Gastroesophageal sphincter (tissue), 4 donors: ENCODE results near the gene APMAP. TPM values are rescaled to one million over a fixed set of nuclear protein-coding genes. Genes with fewer than 3 reads are reported as not detected.

Experiments used
- ATAC-seq: fragments of 150-250 bp; one replicate; pipeline ENCODE4 v1.9.1; 2016; ENCODE audit warnings: mild to moderate bottlenecking, moderate library complexity
- H3K27ac ChIP-seq, 4 donors: fragments of 200-600 bp; sonication (generic) in 3 of 4; 1 replicate in 3 of 4; 2 replicates in 1 of 4; pipeline ENCODE4 v1.5.1; 2016 to 2019
- H3K27me3 ChIP-seq: fragments of 200-600 bp; sonication (generic); one replicate; pipeline ENCODE4 v1.5.1; 2019
- H3K36me3 ChIP-seq, 2 donors: fragments of 200-600 bp; sonication (generic); one replicate each; pipeline ENCODE4 v1.5.1; 2019; ENCODE audit warnings: control low read depth in 1 of 2
- H3K4me1 ChIP-seq, 3 donors: fragments of 200-600 bp; sonication (generic); 1 replicate in 2 of 3; 2 replicates in 1 of 3; pipeline ENCODE4 v1.5.1; 2016 to 2019; ENCODE audit warnings: control low read depth in 2 of 3
- H3K4me3 ChIP-seq, 2 donors: fragments of 200-600 bp; sonication (generic); one replicate each; pipeline ENCODE4 v1.5.1; 2019; ENCODE audit warnings: mild to moderate bottlenecking in 1 of 2, moderate library complexity in 1 of 2
- H3K9me3 ChIP-seq, 3 donors: fragments of 200-600 bp; sonication (generic); one replicate each; pipeline ENCODE4 v1.5.1; 2017 to 2019; ENCODE audit warnings: control low read depth in 2 of 3
- CTCF ChIP-seq, 4 experiments: fragments of 200-600 bp in 2 of 4; fragments of 450-650 bp in 2 of 4; sonication (generic) in 1 of 4; IDR thresholded peaks; one replicate each; pipeline ENCODE4 v1.5.1; 2017 to 2019; ENCODE audit warnings: antibody characterized with exemption in 4 of 4, mild to moderate bottlenecking in 2 of 4, moderate library complexity in 2 of 4
- EP300 ChIP-seq: sonication (generic); formaldehyde crosslinking; IDR thresholded peaks from one replicate; pipeline ENCODE4 v1.6.1; 2017; ENCODE audit warnings: antibody characterized with exemption, mild to moderate bottlenecking
- POLR2A ChIP-seq, 2 donors: fragments of 450-650 bp; IDR thresholded peaks; one replicate each; pipeline ENCODE4 v1.6.1; 2017; ENCODE audit warnings: antibody characterized with exemption in 2 of 2, mild to moderate bottlenecking in 2 of 2, moderate library complexity in 1 of 2
- POLR2AphosphoS5 ChIP-seq: sonication (generic); formaldehyde crosslinking; IDR thresholded peaks from one replicate; pipeline ENCODE4 v1.6.1; 2017; ENCODE audit warnings: antibody characterized with exemption
- WGBS, 2 donors: methylation state at CpG; one replicate each; pipeline ENCODE4 v1.1.5; 2018; ENCODE audit warnings: low coverage in 1 of 2; 5-methylcytosine and 5-hydroxymethylcytosine counted together
- total RNA-seq, 4 donors: library from RNA; depleted of rRNA; stranded (reverse); fragments of >200 nt; gene quantifications; one replicate each; pipeline ENCODE4 v1.1.0, GENCODE V29; 2016

APMAP gene
- total RNA-seq, 4 donors from 2014 or later: 24.3 to 46.8 (median 35.9) TPM

- Histone ChIP-seq H3K27ac (no peak overlapping the region), H3K4me3 (no peak overlapping the region), H3K4me1 (no peaks in the 10 kb centered on the region), H3K36me3 (peaks cover 0 to 46% of the 10 kb centered on the region in 2 donors), H3K9me3 (no peaks in the 10 kb centered on the region), H3K27me3 (peaks cover 19% of the 10 kb centered on the region)
- WGBS, 2 donors: 62 to 67% methylated on average over 2 of the region's 2 CpGs
- TF ChIP-seq POLR2AphosphoS5 (no peak), CTCF (IDR thresholded peaks at IDR 0.05) (no peak), EP300 (no peak), POLR2A (IDR thresholded peaks at IDR 0.05) (no peak)
- ATAC-seq: no peak
Measured at GRCh38 chr20:24954566-24954965, 38.0 kb downstream of the APMAP start.

GRCh38 chr20:24954151-24954550 is 38.4 kb downstream of the APMAP start:
- Histone ChIP-seq H3K9me3 (no peaks in the 10 kb centered on the region), H3K27me3 (peaks cover 24% of the 10 kb centered on the region), H3K4me3 (no peak overlapping the region), H3K27ac (no peak overlapping the region), H3K36me3 (peaks cover 0 to 42% of the 10 kb centered on the region in 2 donors), H3K4me1 (no peaks in the 10 kb centered on the region)
- TF ChIP-seq CTCF (IDR thresholded peaks at IDR 0.05): no peak
- 72 to 83% methylated on average over 3 to 6 of the region's 8 CpGs for WGBS, 2 donors
- ATAC-seq: no peak

GRCh38 chr20:24953621-24954133 is 38.9 kb downstream of the APMAP start:
- ATAC-seq: no peak
- peaks cover 28% of the 10 kb centered on the region for H3K27me3 ChIP-seq
- 76% methylated on average over 10 to 16 of the region's 16 CpGs for WGBS, 2 donors
- H3K4me1 ChIP-seq: no peaks in the 10 kb centered on the region
- TF ChIP-seq POLR2A (IDR thresholded peaks at IDR 0.05) (no peak), CTCF (IDR thresholded peaks at IDR 0.05) (no peak), POLR2AphosphoS5 (no peak), EP300 (no peak)
- peaks cover 0 to 38% of the 10 kb centered on the region in 2 donors for H3K36me3 ChIP-seq
- no peak overlapping the region for H3K4me3 ChIP-seq
- no peak overlapping the region for H3K27ac ChIP-seq
- no peaks in the 10 kb centered on the region for H3K9me3 ChIP-seq

GRCh38 chr20:24953209-24953575 is 39.4 kb downstream of the APMAP start:
- WGBS, 2 donors: 70 to 80% methylated on average over 2 to 7 of the region's 8 CpGs
- TF ChIP-seq CTCF (IDR thresholded peaks at IDR 0.05) (no peak), POLR2AphosphoS5 (no peak)

GRCh38 chr20:24952376-24953208 is 40.0 kb downstream of the APMAP start:
- Histone ChIP-seq H3K4me3 (no peak overlapping the region), H3K27me3 (peaks cover 28% of the 10 kb centered on the region), H3K36me3 (peaks cover 0 to 27% of the 10 kb centered on the region in 2 donors), H3K4me1 (no peaks in the 10 kb centered on the region), H3K9me3 (peaks cover 0 to 3% (median 0%) of the 10 kb centered on the region in 3 donors), H3K27ac (no peak overlapping the region)
- ATAC-seq: no peak
- 78 to 100% methylated on average over 1 to 4 of the region's 12 CpGs for WGBS, 2 donors
- TF ChIP-seq POLR2AphosphoS5 (no peak), EP300 (no peak), CTCF (IDR thresholded peaks at IDR 0.05) (no peak), POLR2A (IDR thresholded peaks at IDR 0.05) (no peak)

More at GRCh38 chr20:24953209-24953575, 39.4 kb downstream of the APMAP start:
- Histone ChIP-seq H3K36me3 (peaks cover 0 to 33% of the 10 kb centered on the region in 2 donors), H3K9me3 (no peaks in the 10 kb centered on the region), H3K4me3 (no peak overlapping the region), H3K4me1 (no peaks in the 10 kb centered on the region), H3K27ac (no peak overlapping the region), H3K27me3 (peaks cover 28% of the 10 kb centered on the region)
- ATAC-seq: no peak
